Osteocyte (in vitro differentiated cells): ENCODE data around the gene HIBADH. TPM values are rescaled to one million over a fixed set of nuclear protein-coding genes. Genes with fewer than 3 reads are reported as not detected.

Experiments
- DNase-seq: peaks from one replicate; pipeline ENCODE4 v3.0.0; 2021; ENCODE audit warnings: mixed read lengths; ENCODE audit not compliant: unreplicated experiment; ENCODE audit errors: extremely low spot score
- H3K27ac Mint-ChIP-seq: one replicate; pipeline ENCODE4 v1.8.0; 2021; ENCODE audit warnings: mild to moderate bottlenecking, mixed read lengths; ENCODE audit not compliant: unreplicated experiment
- H3K27me3 Mint-ChIP-seq: one replicate; pipeline ENCODE4 v1.8.0; 2021; ENCODE audit warnings: mixed read lengths; ENCODE audit not compliant: unreplicated experiment
- H3K36me3 Mint-ChIP-seq: one replicate; pipeline ENCODE4 v1.8.0; 2021; ENCODE audit warnings: mixed read lengths; ENCODE audit not compliant: unreplicated experiment
- H3K4me1 Mint-ChIP-seq: one replicate; pipeline ENCODE4 v1.8.0; 2021; ENCODE audit warnings: mixed read lengths; ENCODE audit not compliant: unreplicated experiment
- H3K4me3 Mint-ChIP-seq: one replicate; pipeline ENCODE4 v1.8.0; 2021; ENCODE audit warnings: mild to moderate bottlenecking, moderate library complexity, mixed read lengths; ENCODE audit not compliant: unreplicated experiment
- H3K9me3 Mint-ChIP-seq: one replicate; pipeline ENCODE4 v1.8.0; 2021; ENCODE audit warnings: mixed read lengths; ENCODE audit not compliant: unreplicated experiment
- CTCF ChIP-seq: fragments of 200-600 bp; sonication (generic); IDR thresholded peaks from 2 replicates; pipeline ENCODE4 v1.5.0; 2021; ENCODE audit warnings: antibody characterized with exemption, mild to moderate bottlenecking, moderate library complexity
- total RNA-seq: library from RNA; stranded (reverse); gene quantifications from 2 replicates; pipeline ENCODE4 v1.2.1, GENCODE V29; 2021

HIBADH gene
- total RNA-seq, 1 donor from 2014 or later = 31.9 TPM

GRCh38 chr7:27634671-27635493 lies 27.8 kb downstream of the HIBADH start:
- H3K27ac Mint-ChIP-seq = no peak overlapping the region
- no peak for DNase-seq
- no peak for TF ChIP-seq CTCF
- no peaks in the 10 kb centered on the region for H3K9me3 Mint-ChIP-seq
- H3K36me3 Mint-ChIP-seq = peaks cover 22% of the 10 kb centered on the region
- H3K27me3 Mint-ChIP-seq = no peaks in the 10 kb centered on the region
- no peak overlapping the region for H3K4me3 Mint-ChIP-seq
- peaks cover 28% of the 10 kb centered on the region for H3K4me1 Mint-ChIP-seq

- Mint-ChIP-seq H3K27ac (no peak overlapping the region), H3K27me3 (no peaks in the 10 kb centered on the region), H3K9me3 (no peaks in the 10 kb centered on the region), H3K4me3 (no peak overlapping the region), H3K4me1 (peaks cover 15% of the 10 kb centered on the region), H3K36me3 (peaks cover 24% of the 10 kb centered on the region)
- no peak for DNase-seq
- TF ChIP-seq CTCF = no peak
Observed at GRCh38 chr7:27633062-27633461, 29.6 kb downstream of the HIBADH start.

GRCh38 chr7:27631391-27631790 lies 31.3 kb downstream of the HIBADH start:
- Mint-ChIP-seq H3K4me1 (peaks cover 9% of the 10 kb centered on the region), H3K27me3 (no peaks in the 10 kb centered on the region), H3K27ac (no peak overlapping the region), H3K9me3 (no peaks in the 10 kb centered on the region), H3K36me3 (peaks cover 28% of the 10 kb centered on the region), H3K4me3 (no peak overlapping the region)
- DNase-seq = no peak
- no peak for TF ChIP-seq CTCF

GRCh38 chr7:27627146-27627545 lies 35.5 kb downstream of the HIBADH start:
- no peak overlapping the region for H3K4me3 Mint-ChIP-seq
- no peak for DNase-seq
- H3K27me3 Mint-ChIP-seq = no peaks in the 10 kb centered on the region
- H3K36me3 Mint-ChIP-seq = peaks cover 33% of the 10 kb centered on the region
- H3K9me3 Mint-ChIP-seq = peaks cover 14% of the 10 kb centered on the region
- no peak for TF ChIP-seq CTCF
- H3K4me1 Mint-ChIP-seq = no peaks in the 10 kb centered on the region
- no peak overlapping the region for H3K27ac Mint-ChIP-seq

GRCh38 chr7:27619492-27619891 lies 43.2 kb downstream of the HIBADH start:
- Mint-ChIP-seq H3K4me3 (no peak overlapping the region), H3K27me3 (no peaks in the 10 kb centered on the region), H3K36me3 (peaks cover 57% of the 10 kb centered on the region), H3K9me3 (peaks cover 48% of the 10 kb centered on the region), H3K27ac (no peak overlapping the region), H3K4me1 (no peaks in the 10 kb centered on the region)
- TF ChIP-seq CTCF = no peak
- no peak for DNase-seq
